SK-N-SH (cell line): ENCODE results near the gene ETHE1. TPM values are rescaled to one million over a fixed set of nuclear protein-coding genes. Genes with fewer than 3 reads are reported as not detected.

ENCODE experiments used
- CTCF ChIA-PET: fragments of 300-600, 350-600 bp; formaldehyde crosslinking; extraction: SDS; loops from one replicate; lab custom pipeline; 2021; lab: Yijun Ruan, JAX
- POLR2A ChIA-PET: fragments of 350-600 bp; sonication (Branson Sonifier 250); formaldehyde crosslinking; extraction: SDS; loops from one replicate; lab custom pipeline; 2020; ENCODE audit warnings: antibody characterized with exemption, inconsistent platforms; lab: Yijun Ruan, JAX
- DNase-seq: peaks from one replicate; pipeline ENCODE4 v3.0.0; 2012
- H2AFZ ChIP-seq: fragments of 200-600 bp; sonication (generic); 2 replicates; pipeline ENCODE4 v1.8.1; 2016; ENCODE audit warnings: antibody characterized with exemption, mild to moderate bottlenecking, low read depth
- H3F3A ChIP-seq: fragments of 200-600 bp; sonication (generic); replicated peaks from 2 replicates; pipeline ENCODE3; 2016; ENCODE audit warnings: antibody characterized with exemption, mild to moderate bottlenecking; ENCODE audit not compliant: insufficient read depth
- H3K27ac ChIP-seq, 2 experiments: fragments of 200-500 bp in 1 of 2; fragments of 200-600 bp in 1 of 2; sonication (Bioruptor generic) in 1 of 2; sonication (generic), shearing (Covaris generic) in 1 of 2; 2 replicates each; pipeline versions ENCODE4 v1.5.1 to v1.6.1; 2014 to 2016; ENCODE audit warnings: low read depth in 2 of 2, inconsistent platforms in 1 of 2, low read length in 1 of 2, mild to moderate bottlenecking in 1 of 2, mixed read lengths in 1 of 2
- H3K27me3 ChIP-seq: fragments of 200-600 bp; sonication (generic), shearing (Covaris generic); 2 replicates; pipeline ENCODE4 v1.6.1; 2016; ENCODE audit warnings: mixed run types; ENCODE audit not compliant: insufficient read depth
- H3K36me3 ChIP-seq, 2 experiments: fragments of 200-500 bp in 1 of 2; fragments of 200-600 bp in 1 of 2; sonication (Bioruptor generic) in 1 of 2; sonication (generic) in 1 of 2; replicated peaks in 1 of 2; 2 replicates each; pipeline versions ENCODE3 to v1.5.1; 2014 to 2016; ENCODE audit warnings: low read length in 1 of 2, mild to moderate bottlenecking in 1 of 2; ENCODE audit not compliant: insufficient read depth in 2 of 2, control insufficient read depth in 1 of 2
- H3K4me1 ChIP-seq, 2 experiments: fragments of 200-500 bp in 1 of 2; fragments of 200-600 bp in 1 of 2; sonication (Bioruptor generic) in 1 of 2; sonication (generic), shearing (Covaris generic) in 1 of 2; 2 replicates each; pipeline versions ENCODE4 v1.5.1 to v1.6.1; 2014 to 2016; ENCODE audit warnings: low read depth in 1 of 2, low read length in 1 of 2, mixed run types in 1 of 2; ENCODE audit not compliant: insufficient read depth in 2 of 2, control insufficient read depth in 1 of 2
- H3K4me2 ChIP-seq: fragments of 200-600 bp; sonication (generic), shearing (Covaris generic); 2 replicates; pipeline ENCODE4 v1.6.1; 2017; ENCODE audit warnings: mixed run types
- H3K4me3 ChIP-seq, 2 experiments: fragments of 200-500 bp in 1 of 2; fragments of 200-600 bp in 1 of 2; sonication (Bioruptor generic) in 1 of 2; sonication (generic), shearing (Covaris generic) in 1 of 2; 2 replicates each; pipeline versions ENCODE4 v1.5.1 to v1.8.1; 2014 to 2016; ENCODE audit warnings: low read depth in 2 of 2, inconsistent platforms in 1 of 2, low read length in 1 of 2, mild to moderate bottlenecking in 1 of 2, mixed read lengths in 1 of 2, moderate library complexity in 1 of 2
- H3K79me2 ChIP-seq: fragments of 200-600 bp; sonication (generic); 2 replicates; pipeline ENCODE4 v1.8.1; 2017; ENCODE audit warnings: mild to moderate bottlenecking; ENCODE audit not compliant: insufficient read depth
- H3K9ac ChIP-seq: fragments of 200-600 bp; sonication (generic); 2 replicates; pipeline ENCODE4 v1.6.1; 2017; ENCODE audit warnings: mixed run types
- H3K9me2 ChIP-seq: fragments of 200-600 bp; sonication (generic); 2 replicates; pipeline ENCODE4 v1.6.1; 2017; ENCODE audit warnings: mixed run types
- H3K9me3 ChIP-seq: fragments of 200-600 bp; sonication (generic); 2 replicates; pipeline ENCODE4 v1.6.1; 2017; ENCODE audit warnings: mixed run types, mild to moderate bottlenecking, moderate library complexity
- H4K20me1 ChIP-seq: fragments of 200-600 bp; sonication (generic); 2 replicates; pipeline ENCODE4 v1.6.1; 2017; ENCODE audit warnings: mild to moderate bottlenecking, mixed run types; ENCODE audit not compliant: insufficient read depth
- EZH2phosphoT487 ChIP-seq: fragments of 200-600 bp; sonication (generic); IDR thresholded peaks from 2 replicates; pipeline ENCODE4 v1.6.1; 2017; ENCODE audit warnings: low read depth, mixed run types, mild to moderate bottlenecking, antibody characterized with exemption, moderate library complexity, borderline replicate concordance
- FOXJ3 ChIP-seq: sonication (generic); formaldehyde crosslinking; IDR thresholded peaks from 2 replicates; pipeline ENCODE4 v1.5.1; 2020; ENCODE audit warnings: mild to moderate bottlenecking, missing genetic modification reagents
- GABPA ChIP-seq: IDR thresholded peaks from 2 replicates; pipeline ENCODE4 v1.4.0; 2012; ENCODE audit warnings: low read depth, mild to moderate bottlenecking
- GATA2 ChIP-seq: sonication (generic); formaldehyde crosslinking; IDR thresholded peaks from 2 replicates; pipeline ENCODE4 v1.5.0; 2020; ENCODE audit warnings: mild to moderate bottlenecking, missing genetic modification reagents
- JUND ChIP-seq: IDR thresholded peaks from 2 replicates; pipeline ENCODE4 v1.4.0; 2012
- MXI1 ChIP-seq: IDR thresholded peaks from 2 replicates; pipeline ENCODE4 v1.6.1; 2012; ENCODE audit warnings: mild to moderate bottlenecking, low read depth, low read length, improper control_type of control experiment
- NFIC ChIP-seq: IDR thresholded peaks from 2 replicates; pipeline ENCODE4 v1.4.0; 2012; ENCODE audit warnings: borderline replicate concordance
- NRF1 ChIP-seq: IDR thresholded peaks from 2 replicates; pipeline ENCODE4 v1.6.1; 2012; ENCODE audit warnings: low read depth, mild to moderate bottlenecking, low read length
- POLR2AphosphoS5 ChIP-seq: IDR thresholded peaks from 2 replicates; pipeline ENCODE4 v1.6.1; 2012; ENCODE audit warnings: low read depth, low read length
- RCOR1 ChIP-seq: fragments of 150-350 bp; IDR thresholded peaks from 2 replicates; pipeline ENCODE4 v1.6.1; 2017; ENCODE audit warnings: antibody characterized with exemption, low read length
- RXRA ChIP-seq: IDR thresholded peaks from 2 replicates; pipeline ENCODE4 v1.4.0; 2012; ENCODE audit warnings: low read depth, mild to moderate bottlenecking, borderline replicate concordance
- SIN3A ChIP-seq: IDR thresholded peaks from 2 replicates; pipeline ENCODE4 v1.6.1; 2012; ENCODE audit warnings: low read depth, mild to moderate bottlenecking, low read length, moderate library complexity, borderline replicate concordance
- TAF1 ChIP-seq: IDR thresholded peaks from 2 replicates; pipeline ENCODE4 v1.6.1; 2012; ENCODE audit warnings: low read depth, mild to moderate bottlenecking, low read length, moderate library complexity, borderline replicate concordance
- TCF12 ChIP-seq: IDR thresholded peaks from 2 replicates; pipeline ENCODE4 v1.4.0; 2012
- TEAD4 ChIP-seq: IDR thresholded peaks from 2 replicates; pipeline ENCODE4 v1.4.0; 2012; ENCODE audit warnings: mild to moderate bottlenecking, borderline replicate concordance; ENCODE audit not compliant: insufficient read depth
- YY1 ChIP-seq: IDR thresholded peaks from 2 replicates; pipeline ENCODE4 v1.4.0; 2012; ENCODE audit warnings: low read depth, mild to moderate bottlenecking
- WGBS: methylation state at CpG from one replicate; pipeline ENCODE4 v1.1.6; 2017; ENCODE audit warnings: low lambda C conversion rate; 5-methylcytosine and 5-hydroxymethylcytosine counted together
- polyA plus RNA-seq, 3 experiments: library from polyadenylated mRNA; depleted of rRNA; stranded (reverse); fragments of >200 nt; gene quantifications; 2 replicates each; pipeline ENCODE4 v1.2.3, GENCODE V29; 2012
- TF ChIP-seq, protein P1 (sequence below): fragments of 150-350 bp; IDR thresholded peaks from 2 replicates; pipeline ENCODE4 v1.6.1; 2017; ENCODE audit warnings: antibody characterized with exemption, low read length, low read depth, borderline replicate concordance
- TF ChIP-seq, protein P2 (sequence below): IDR thresholded peaks from 2 replicates; pipeline ENCODE4 v1.4.0; 2012; ENCODE audit warnings: low read depth, borderline replicate concordance
- TF ChIP-seq, protein P3 (sequence below): IDR thresholded peaks from 2 replicates; pipeline ENCODE4 v1.6.1; 2012; ENCODE audit warnings: mild to moderate bottlenecking, low read depth, low read length, moderate library complexity

The ETHE1 gene
- polyA plus RNA-seq, 1 of the 3 experiments (the other 2 are of a cell fraction) = 86.2 TPM

DNA sequence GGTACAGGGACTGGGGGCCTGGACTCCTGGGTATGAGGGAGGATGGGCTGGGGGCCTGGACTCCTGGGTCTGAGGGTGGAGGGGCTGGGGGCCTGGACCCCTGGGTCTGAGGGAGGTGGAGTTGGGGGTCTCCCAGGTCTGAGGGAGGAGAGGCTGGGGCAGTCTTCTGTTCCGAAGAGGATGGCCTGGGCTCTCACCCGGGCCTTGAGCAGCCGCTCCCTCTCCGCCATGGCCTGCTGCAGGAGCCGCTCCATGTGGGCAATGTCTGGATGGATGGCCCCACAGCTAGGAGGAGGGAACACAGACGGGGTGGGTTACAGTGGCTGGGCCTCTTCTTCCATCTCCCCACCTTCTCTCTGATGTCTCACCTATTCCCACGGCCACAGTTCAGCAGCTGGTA is 40.6 kb downstream of the ETHE1 start:
- no peak overlapping the region for H3K4me3 ChIP-seq
- no peak overlapping the region for H3K27ac ChIP-seq
- H3K36me3 ChIP-seq = no peaks in the 10 kb centered on the region
- no peaks in the 10 kb centered on the region for H3K9me2 ChIP-seq
- 67% methylated on average over 3 of the region's 7 CpGs for WGBS
- H3K9me3 ChIP-seq = no peaks in the 10 kb centered on the region
- H2AFZ ChIP-seq = no peak overlapping the region
- no peak for DNase-seq
- H3F3A ChIP-seq = no peaks in the 10 kb centered on the region
- H3K9ac ChIP-seq = no peak overlapping the region
- TF ChIP-seq TCF12 (no peak), TEAD4 (no peak), RCOR1 (no peak), FOXJ3 (CRISPR knock-in tag) (no peak), JUND (no peak), YY1 (no peak), NFIC (no peak), SIN3A (no peak), EZH2phosphoT487 (no peak)
- TF ChIP-seq, protein P1, sequence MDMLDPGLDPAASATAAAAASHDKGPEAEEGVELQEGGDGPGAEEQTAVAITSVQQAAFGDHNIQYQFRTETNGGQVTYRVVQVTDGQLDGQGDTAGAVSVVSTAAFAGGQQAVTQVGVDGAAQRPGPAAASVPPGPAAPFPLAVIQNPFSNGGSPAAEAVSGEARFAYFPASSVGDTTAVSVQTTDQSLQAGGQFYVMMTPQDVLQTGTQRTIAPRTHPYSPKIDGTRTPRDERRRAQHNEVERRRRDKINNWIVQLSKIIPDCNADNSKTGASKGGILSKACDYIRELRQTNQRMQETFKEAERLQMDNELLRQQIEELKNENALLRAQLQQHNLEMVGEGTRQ = no peak
- no peaks in the 10 kb centered on the region for H4K20me1 ChIP-seq
- H3K4me2 ChIP-seq = no peak overlapping the region
- ChIA-PET CTCF (interaction anchor here (1.6 to 2.0 kb wide), 2 partner anchors 33 to 39 kb away, joined by 5 to 7 read pairs; no protein-coding TSS in a partner anchor), POLR2A (no interaction called here)
- no peaks in the 10 kb centered on the region for H3K27me3 ChIP-seq
- H3K79me2 ChIP-seq = no peaks in the 10 kb centered on the region
- H3K4me1 ChIP-seq = no peaks in the 10 kb centered on the region

DNA sequence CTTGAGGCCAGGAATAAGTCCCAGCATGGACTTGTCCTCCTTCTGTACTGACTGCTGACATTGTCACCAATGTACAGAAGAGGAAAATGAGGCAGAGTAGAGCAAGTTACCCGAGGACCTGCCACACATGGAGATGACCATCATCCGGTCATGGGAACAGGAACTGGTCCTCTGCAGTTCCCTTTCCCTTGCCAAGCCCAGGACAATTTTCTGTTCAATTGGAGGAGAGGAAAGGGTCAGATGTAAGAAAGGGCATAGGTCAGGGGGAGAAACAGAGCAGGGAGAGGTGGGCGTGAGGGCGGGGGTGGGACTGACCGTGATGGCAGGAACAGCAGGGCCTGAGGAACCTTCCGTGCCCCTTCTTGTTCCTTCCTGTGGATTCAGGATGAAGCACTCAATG is 41.0 kb downstream of the ETHE1 start:
- Histone ChIP-seq H3K9ac (no peak overlapping the region), H2AFZ (no peak overlapping the region), H4K20me1 (no peaks in the 10 kb centered on the region), H3K79me2 (no peaks in the 10 kb centered on the region), H3K9me2 (no peaks in the 10 kb centered on the region), H3K27me3 (no peaks in the 10 kb centered on the region), H3K4me3 (no peak overlapping the region), H3K4me1 (no peaks in the 10 kb centered on the region), H3K36me3 (no peaks in the 10 kb centered on the region), H3K9me3 (no peaks in the 10 kb centered on the region), H3K27ac (no peak overlapping the region), H3F3A (no peaks in the 10 kb centered on the region), H3K4me2 (no peak overlapping the region)
- 79% methylated on average over 6 of the region's 6 CpGs for WGBS
- ChIA-PET CTCF (interaction anchor here (1.6 to 2.0 kb wide), 2 partner anchors 33 to 38 kb away, joined by 5 to 7 read pairs; no protein-coding TSS in a partner anchor), POLR2A (no interaction called here)
- DNase-seq = no peak
- TF ChIP-seq TAF1 = no peak
- TF ChIP-seq POLR2AphosphoS5 = no peak
- TF ChIP-seq, protein P2, sequence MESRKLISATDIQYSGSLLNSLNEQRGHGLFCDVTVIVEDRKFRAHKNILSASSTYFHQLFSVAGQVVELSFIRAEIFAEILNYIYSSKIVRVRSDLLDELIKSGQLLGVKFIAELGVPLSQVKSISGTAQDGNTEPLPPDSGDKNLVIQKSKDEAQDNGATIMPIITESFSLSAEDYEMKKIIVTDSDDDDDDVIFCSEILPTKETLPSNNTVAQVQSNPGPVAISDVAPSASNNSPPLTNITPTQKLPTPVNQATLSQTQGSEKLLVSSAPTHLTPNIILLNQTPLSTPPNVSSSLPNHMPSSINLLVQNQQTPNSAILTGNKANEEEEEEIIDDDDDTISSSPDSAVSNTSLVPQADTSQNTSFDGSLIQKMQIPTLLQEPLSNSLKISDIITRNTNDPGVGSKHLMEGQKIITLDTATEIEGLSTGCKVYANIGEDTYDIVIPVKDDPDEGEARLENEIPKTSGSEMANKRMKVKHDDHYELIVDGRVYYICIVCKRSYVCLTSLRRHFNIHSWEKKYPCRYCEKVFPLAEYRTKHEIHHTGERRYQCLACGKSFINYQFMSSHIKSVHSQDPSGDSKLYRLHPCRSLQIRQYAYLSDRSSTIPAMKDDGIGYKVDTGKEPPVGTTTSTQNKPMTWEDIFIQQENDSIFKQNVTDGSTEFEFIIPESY = no peak
- TF ChIP-seq YY1 = no peak
- TF ChIP-seq MXI1 = no peak
- no peak for TF ChIP-seq TCF12
- no peak for TF ChIP-seq NFIC
- TF ChIP-seq NRF1 = no peak
- TF ChIP-seq, protein P3, sequence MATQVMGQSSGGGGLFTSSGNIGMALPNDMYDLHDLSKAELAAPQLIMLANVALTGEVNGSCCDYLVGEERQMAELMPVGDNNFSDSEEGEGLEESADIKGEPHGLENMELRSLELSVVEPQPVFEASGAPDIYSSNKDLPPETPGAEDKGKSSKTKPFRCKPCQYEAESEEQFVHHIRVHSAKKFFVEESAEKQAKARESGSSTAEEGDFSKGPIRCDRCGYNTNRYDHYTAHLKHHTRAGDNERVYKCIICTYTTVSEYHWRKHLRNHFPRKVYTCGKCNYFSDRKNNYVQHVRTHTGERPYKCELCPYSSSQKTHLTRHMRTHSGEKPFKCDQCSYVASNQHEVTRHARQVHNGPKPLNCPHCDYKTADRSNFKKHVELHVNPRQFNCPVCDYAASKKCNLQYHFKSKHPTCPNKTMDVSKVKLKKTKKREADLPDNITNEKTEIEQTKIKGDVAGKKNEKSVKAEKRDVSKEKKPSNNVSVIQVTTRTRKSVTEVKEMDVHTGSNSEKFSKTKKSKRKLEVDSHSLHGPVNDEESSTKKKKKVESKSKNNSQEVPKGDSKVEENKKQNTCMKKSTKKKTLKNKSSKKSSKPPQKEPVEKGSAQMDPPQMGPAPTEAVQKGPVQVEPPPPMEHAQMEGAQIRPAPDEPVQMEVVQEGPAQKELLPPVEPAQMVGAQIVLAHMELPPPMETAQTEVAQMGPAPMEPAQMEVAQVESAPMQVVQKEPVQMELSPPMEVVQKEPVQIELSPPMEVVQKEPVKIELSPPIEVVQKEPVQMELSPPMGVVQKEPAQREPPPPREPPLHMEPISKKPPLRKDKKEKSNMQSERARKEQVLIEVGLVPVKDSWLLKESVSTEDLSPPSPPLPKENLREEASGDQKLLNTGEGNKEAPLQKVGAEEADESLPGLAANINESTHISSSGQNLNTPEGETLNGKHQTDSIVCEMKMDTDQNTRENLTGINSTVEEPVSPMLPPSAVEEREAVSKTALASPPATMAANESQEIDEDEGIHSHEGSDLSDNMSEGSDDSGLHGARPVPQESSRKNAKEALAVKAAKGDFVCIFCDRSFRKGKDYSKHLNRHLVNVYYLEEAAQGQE = no peak
- no peak for TF ChIP-seq GATA2 (CRISPR knock-in tag)
- no peak for TF ChIP-seq RXRA
- TF ChIP-seq SIN3A = no peak
- no peak for TF ChIP-seq GABPA
